NCI-H82 treated with DMSO at 0.1 percent for 48 hours (cell line): ENCODE measurements around the gene CRYBG3.
"Not testable (repeated sequence)": the region's sequence is repeated elsewhere in the genome, so short reads cannot be mapped to it uniquely, and the experiment has no call there.

Source experiments
- DNase-seq: peaks from one replicate; lab custom pipeline; 2025; ENCODE audit not compliant: unreplicated experiment; lab: John Stamatoyannopoulos, UW

CRYBG3 gene

GRCh38 chr3:97821774-97822358 is at the start of gene CRYBG3:
CRYBG3 (plus strand) TSS chr3:97822011; CDS start chr3:97822207, 196 bp downstream.
- peak; percentile 65 for DNase-seq

DNA sequence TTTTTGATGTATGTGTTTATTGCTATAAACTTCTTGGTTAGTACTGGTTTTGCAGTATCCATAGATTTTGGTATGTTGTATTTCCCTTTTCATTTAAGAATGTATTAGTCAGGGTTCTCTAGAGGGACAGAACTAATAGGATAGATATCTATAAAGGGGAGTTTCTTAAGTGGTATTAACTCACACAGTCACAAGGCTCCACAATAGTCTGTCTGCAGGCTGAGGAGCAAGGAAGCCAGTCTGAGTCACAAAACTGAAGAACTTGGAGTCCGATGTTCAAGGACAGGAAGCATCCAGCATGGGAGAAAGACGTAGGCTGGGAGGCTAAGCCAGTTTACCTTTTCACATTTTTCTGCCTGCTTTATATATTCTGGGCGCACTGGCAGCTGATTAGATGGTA is 48.9 kb upstream of the CRYBG3 start:
- DNase-seq: no peak

DNA sequence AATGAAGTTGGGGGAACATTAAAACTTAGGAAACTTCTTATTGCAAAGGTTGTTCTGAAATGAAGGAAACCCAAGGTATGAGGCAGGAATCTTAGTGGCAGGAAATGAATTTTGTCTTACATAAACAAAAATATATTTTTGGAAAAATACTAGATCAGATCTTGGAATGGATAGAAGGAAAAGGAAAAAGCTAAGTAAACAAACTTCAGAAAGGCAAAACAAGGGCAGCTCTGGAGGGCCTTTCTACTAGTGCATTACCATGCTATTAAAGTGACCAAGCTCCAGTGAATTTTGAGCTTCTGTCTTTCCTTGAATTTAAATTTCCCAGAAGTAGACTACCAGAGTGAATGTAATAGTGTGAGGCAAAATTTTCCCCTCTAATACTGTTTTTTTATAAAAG is 43.7 kb upstream of the CRYBG3 start:
- no peak for DNase-seq

DNA sequence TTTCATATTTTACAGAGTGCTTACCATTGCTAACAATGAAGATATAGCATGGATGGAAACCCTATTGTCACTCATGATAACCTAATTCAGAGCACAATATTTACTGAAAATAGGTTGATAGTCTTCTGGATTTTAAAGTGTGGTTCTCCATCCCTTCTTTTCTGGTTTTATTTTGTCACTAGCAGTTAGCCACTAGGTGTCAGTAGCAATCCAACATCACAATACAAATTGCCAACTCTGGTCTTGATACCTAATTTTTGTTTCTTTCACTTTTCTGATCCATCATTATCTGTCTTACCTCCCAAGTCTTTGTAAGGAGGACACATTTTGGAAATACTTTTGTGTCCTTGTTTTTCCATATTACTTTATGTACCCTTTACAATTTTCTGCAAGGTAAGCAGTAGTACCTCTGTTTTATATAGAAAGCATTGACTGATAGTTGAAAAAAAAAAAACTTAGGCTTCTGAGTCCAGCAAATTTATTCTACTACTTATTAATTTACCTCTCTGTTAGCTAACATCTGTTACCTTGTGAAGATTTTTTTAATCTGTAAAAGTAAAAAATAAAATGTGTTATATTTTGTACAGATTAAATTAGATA is 28.3 kb upstream of the CRYBG3 start:
- DNase-seq: peak; percentile 40

DNA sequence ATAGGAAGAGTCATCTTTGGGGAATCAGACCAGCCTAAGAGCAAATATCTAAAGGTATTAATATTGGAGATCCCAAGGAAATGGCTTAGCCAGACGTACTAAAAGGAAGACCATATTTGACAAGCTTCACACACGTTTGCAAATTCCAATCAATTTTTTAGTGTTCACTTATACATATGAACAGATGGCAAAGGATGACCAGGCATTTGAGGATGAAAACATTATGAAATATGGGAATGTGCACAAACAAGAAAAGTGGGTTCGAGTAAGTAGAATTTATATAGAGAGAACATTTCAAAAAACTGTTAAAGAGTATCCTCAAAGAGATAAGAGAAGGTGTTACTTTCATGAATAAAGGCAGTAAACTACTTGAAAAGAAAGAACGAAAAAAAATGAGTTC is 25.9 kb upstream of the CRYBG3 start:
- DNase-seq: no peak

GRCh38 chr3:97804471-97804870 is 17.3 kb upstream of the CRYBG3 start:
- no peak for DNase-seq

DNA sequence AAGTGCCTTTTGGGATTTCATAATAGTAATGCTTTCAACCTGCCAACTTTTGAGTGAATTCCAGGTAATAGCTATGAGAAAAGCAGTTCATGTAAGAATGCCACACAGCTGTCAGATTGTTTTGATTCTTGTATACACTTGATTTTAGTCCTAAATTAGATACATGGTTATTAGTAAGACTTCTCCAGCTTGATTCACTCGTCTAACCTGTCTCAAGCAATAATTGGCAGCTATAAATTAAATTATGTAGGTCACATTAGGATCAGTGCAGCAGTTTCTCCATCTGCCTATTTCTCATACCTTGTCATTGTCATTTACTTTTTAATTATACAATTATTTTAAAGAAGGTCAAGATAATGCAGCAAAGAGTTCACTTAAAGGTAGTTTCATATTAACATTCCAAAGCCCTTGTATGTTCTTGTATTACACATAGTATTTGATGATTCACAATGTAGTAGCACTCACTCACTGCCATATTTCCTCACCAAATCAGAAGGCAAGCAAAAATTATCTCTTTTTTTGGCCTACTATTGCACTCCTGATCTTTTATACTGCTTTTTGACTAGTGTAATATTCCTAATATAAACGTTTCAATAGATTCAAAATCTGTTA is 10.9 kb upstream of the CRYBG3 start:
- no peak for DNase-seq

GRCh38 chr3:97815149-97815917 is 6.5 kb upstream of the CRYBG3 start:
- DNase-seq: no peak

GRCh38 chr3:97816811-97817210 is 5.0 kb upstream of the CRYBG3 start:
- no peak for DNase-seq

DNA sequence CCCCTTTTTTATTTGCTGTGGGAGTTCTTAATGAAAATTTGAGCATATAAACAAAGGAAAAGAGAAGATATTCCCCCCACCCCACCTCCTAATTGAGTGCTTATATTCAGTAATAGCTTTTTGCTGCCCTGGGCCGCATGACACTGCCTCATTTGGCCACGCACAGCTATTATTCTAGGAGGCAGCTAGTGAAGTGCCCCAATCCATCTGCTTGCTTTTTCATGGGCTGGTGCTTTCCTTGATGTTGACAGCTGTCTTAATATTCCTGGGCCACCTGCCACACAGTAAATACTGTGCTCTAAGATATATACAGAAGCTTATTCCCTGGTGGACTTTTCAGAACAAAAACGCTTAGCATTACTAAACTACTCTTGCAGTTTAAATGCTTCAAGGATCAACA is 3.8 kb upstream of the CRYBG3 start:
- peak; percentile 91 for DNase-seq

DNA sequence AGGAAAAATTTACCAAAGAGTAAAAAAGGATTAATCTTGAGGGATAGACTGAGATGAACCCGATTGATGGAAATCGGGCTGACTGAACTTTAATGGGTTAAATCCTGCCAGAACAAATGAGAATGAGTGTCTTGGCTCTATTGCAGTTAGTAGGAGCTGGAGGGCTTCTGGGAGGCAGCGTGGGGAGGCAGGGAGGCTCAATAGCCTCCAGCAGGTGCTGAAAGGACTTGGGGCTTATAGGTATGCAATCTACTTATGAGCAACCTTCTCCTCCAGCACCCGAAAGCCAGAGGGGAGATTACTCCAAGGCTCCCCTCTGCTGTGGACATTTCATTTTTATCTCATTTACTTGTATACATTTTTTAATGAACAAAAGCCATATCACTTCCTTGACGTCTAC is 1.0 kb upstream of the CRYBG3 start:
- DNase-seq: no peak

GRCh38 chr3:97821287-97821773 is 481 bp upstream of the CRYBG3 start:
- DNase-seq: peak; percentile 65

GRCh38 chr3:97822359-97822775 is 556 bp downstream of the CRYBG3 start:
- DNase-seq: no peak

GRCh38 chr3:97823046-97824004 is 1.5 kb downstream of the CRYBG3 start:
- no peak for DNase-seq

GRCh38 chr3:97825101-97825500 is 3.3 kb downstream of the CRYBG3 start:
- DNase-seq: no peak

DNA sequence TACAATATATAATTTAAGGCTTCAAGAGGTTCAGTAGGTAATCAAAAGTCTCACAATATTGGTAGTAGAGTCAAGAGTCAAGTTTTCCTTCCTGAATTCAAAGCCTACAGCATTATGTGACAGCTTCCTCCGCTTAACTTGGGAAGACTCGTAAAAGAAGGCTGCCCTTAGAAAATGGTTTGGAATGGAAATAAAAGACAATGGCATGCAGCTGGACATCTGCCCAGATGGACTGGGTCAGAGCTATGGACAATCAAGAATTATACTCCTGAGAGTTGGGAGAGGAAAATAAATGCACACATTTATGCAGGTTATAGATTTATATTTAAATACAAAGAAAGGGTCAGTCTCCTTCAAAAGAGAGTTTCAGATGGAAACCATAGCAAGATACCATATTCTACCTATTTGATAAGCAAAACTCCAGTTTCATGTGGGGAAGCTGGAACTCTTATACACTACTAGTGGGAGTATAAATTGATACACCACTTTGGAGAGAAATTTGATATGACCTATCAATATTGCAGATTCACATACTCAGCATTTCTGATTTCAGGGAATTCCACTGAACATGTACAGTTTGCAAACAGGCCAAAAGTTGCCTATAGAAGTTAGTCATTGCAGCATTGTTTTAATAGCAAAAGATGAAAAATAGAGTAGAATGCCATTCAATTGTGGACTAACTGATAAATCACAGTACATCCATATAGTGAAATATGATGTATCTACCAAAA is 6.1 kb downstream of the CRYBG3 start:
- no peak for DNase-seq

DNA sequence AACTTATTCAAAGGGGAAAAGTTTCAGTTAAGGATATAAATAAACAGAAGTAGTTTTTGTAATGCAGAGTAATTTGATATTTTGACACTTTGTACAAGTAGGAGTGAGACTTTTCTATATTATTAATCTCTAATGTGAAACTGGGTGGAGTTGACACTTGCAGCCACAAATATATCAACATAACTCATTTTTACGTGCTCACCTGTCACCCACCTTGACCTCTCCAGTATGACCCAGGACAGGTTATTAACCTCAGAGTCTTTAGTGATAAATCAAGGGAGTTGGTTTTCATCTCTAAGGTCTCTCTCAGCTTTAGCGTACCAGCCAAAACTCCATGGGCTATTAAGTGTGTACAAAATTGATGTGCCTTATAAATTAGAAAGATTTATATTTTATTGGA is 7.4 kb downstream of the CRYBG3 start:
- no peak for DNase-seq

- DNase-seq: no peak
These were observed 8.8 kb downstream of the CRYBG3 start for GRCh38 chr3:97830638-97831037.

- DNase-seq: no peak
These were observed 9.3 kb downstream of the CRYBG3 start for GRCh38 chr3:97831140-97831539.

DNA sequence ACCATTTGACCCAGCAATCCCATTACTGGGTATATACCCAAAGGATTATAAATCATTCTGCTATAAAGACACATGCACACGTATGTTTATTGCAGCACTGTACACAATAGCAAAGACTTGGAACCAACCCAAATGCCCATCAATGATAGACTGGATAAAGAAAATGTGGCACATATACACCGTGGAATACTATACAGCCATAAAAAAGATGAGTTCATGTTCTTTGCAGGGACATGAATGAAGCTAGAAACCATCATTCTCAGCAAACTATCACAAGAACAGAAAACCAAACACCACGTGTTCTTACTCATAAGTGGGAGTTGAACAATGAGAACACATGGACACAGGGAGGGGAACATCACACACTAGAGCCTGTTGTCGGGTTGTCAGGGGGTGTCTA is 11.4 kb downstream of the CRYBG3 start:
- not testable (repeated sequence) for DNase-seq
